K562 (cell line): ENCODE results near the gene DDX39A.

Source experiments
- CREB1 ChIP-seq, 2 experiments: sonication (generic) in 1 of 2; formaldehyde crosslinking in 1 of 2; IDR thresholded peaks; 2 replicates each; pipeline versions ENCODE4 v1.6.1 to v1.8.0; 2012 to 2022; ENCODE audit warnings: inconsistent platforms in 1 of 2, mild to moderate bottlenecking in 1 of 2, missing genetic modification reagents in 1 of 2, moderate library complexity in 1 of 2
- EGR1 ChIP-seq: fragments of 450-650 bp; conservative IDR thresholded peaks from 2 replicates; pipeline ENCODE4 v1.6.1; 2017; ENCODE audit warnings: mild to moderate bottlenecking
- EZH2 ChIP-seq: IDR thresholded peaks from 2 replicates; pipeline ENCODE4 v1.6.1; 2012; ENCODE audit warnings: low read depth, mild to moderate bottlenecking, inconsistent platforms, low read length, borderline replicate concordance
- FOS ChIP-seq: IDR thresholded peaks from 3 replicates; pipeline ENCODE4 v1.6.1; 2011; ENCODE audit not compliant: insufficient read length; ENCODE audit errors: extremely low read depth
- JUND ChIP-seq, 2 experiments: IDR thresholded peaks; 2 replicates in 1 of 2; 3 replicates in 1 of 2; pipeline ENCODE4 v1.6.1; 2011; ENCODE audit warnings: borderline replicate concordance in 2 of 2, low read depth in 2 of 2, low read length in 2 of 2, improper control_type of control experiment in 1 of 2, missing biosample characterization in 1 of 2, missing genetic modification characterization in 1 of 2, missing genetic modification reagents in 1 of 2
- MEIS2 ChIP-seq: fragments of 450-650 bp; IDR thresholded peaks from 2 replicates; pipeline ENCODE4 v1.6.1; 2014; ENCODE audit warnings: mild to moderate bottlenecking; ENCODE audit not compliant: partially characterized antibody
- NR2C2 ChIP-seq, 2 experiments: fragments of 200-800 bp in 1 of 2; sonication (Bioruptor generic) in 1 of 2; sonication (generic) in 1 of 2; formaldehyde crosslinking in 1 of 2; IDR thresholded peaks; 2 replicates each; pipeline versions ENCODE4 v1.6.1 to v1.8.0; 2016 to 2022; ENCODE audit warnings: mild to moderate bottlenecking in 1 of 2, missing compliant biosample characterization in 1 of 2, missing genetic modification characterization in 1 of 2, missing genetic modification reagents in 1 of 2
- NRF1 ChIP-seq, 2 experiments: fragments of 450-650 bp; IDR thresholded peaks in 1 of 2; conservative IDR thresholded peaks in 1 of 2; 2 replicates each; pipeline ENCODE4 v1.6.1; 2014; ENCODE audit warnings: mild to moderate bottlenecking in 2 of 2
- POLR2A ChIP-seq: fragments of 450-650 bp; conservative IDR thresholded peaks from 2 replicates; pipeline ENCODE4 v1.6.1; 2016
- SMARCC2 ChIP-seq: fragments of 450-650 bp; IDR thresholded peaks from 2 replicates; pipeline ENCODE4 v1.6.1; 2017; ENCODE audit warnings: antibody characterized with exemption, moderate library complexity, mild to moderate bottlenecking, low read depth
- ZFP30 ChIP-seq: fragments of 250-450 bp; sonication (Bioruptor Pico); IDR thresholded peaks from 2 replicates; pipeline ENCODE4 v1.8.0; 2022; ENCODE audit warnings: moderate library complexity, mild to moderate bottlenecking, inconsistent platforms, borderline replicate concordance
- ZNF398 ChIP-seq: fragments of 250-450 bp; sonication (Bioruptor Pico); IDR thresholded peaks from 2 replicates; pipeline ENCODE4 v1.8.0; 2021; ENCODE audit warnings: moderate library complexity, mild to moderate bottlenecking, inconsistent platforms

GRCh38 chr19:14367016-14367415, 52.1 kb downstream of the DDX39A start:
- TF ChIP-seq ZNF398 (CRISPR knock-in tag) (no peak), NRF1 (conservative IDR thresholded peaks at IDR 0.05 in 1 of 2, IDR thresholded peaks at IDR 0.05 in 1 of 2) (no peak), JUND (IDR thresholded peaks at IDR 0.05; ENCODE audit: borderline replicate concordance, low read depth, low read length) (no peak), JUND (tag; IDR thresholded peaks at IDR 0.05; ENCODE audit: borderline replicate concordance, low read depth, low read length) (no peak), CREB1 (IDR thresholded peaks at IDR 0.05) (no peak), CREB1 (CRISPR knock-in tag; IDR thresholded peaks at IDR 0.05) (no peak), ZFP30 (CRISPR knock-in tag) (no peak), POLR2A (no peak), EZH2 (no peak), NR2C2 (CRISPR knock-in tag; IDR thresholded peaks at IDR 0.05) (no peak), NR2C2 (tag; IDR thresholded peaks at IDR 0.05) (no peak), FOS (no peak), EGR1 (no peak), MEIS2 (no peak), SMARCC2 (no peak)
